ENCODE data around the gene PRTFDC1.
A peak's percentile ranks its signal among the peaks of the same experiment; 100 is the strongest.

The PRTFDC1 gene

GRCh38 chr10:24900888-24901685 lies 51.3 kb downstream of the PRTFDC1 start:
- peak; percentile 57 for DNase-seq

- DNase-seq: no peak
Observed at GRCh38 chr10:24899571-24899970, 52.8 kb downstream of the PRTFDC1 start.

GRCh38 chr10:24898501-24898900 lies 53.9 kb downstream of the PRTFDC1 start:
- no peak for DNase-seq

GRCh38 chr10:24897326-24897926 lies 55.0 kb downstream of the PRTFDC1 start:
- peak; percentile 24 for DNase-seq

- DNase-seq: peak; percentile 10
Observed at GRCh38 chr10:24894728-24895127, 57.7 kb downstream of the PRTFDC1 start.

GRCh38 chr10:24894309-24894708 lies 58.1 kb downstream of the PRTFDC1 start:
- no peak for DNase-seq

GRCh38 chr10:24893127-24893526 lies 59.3 kb downstream of the PRTFDC1 start:
- DNase-seq: no peak

- no peak for DNase-seq
Observed at GRCh38 chr10:24891823-24892222, 60.6 kb downstream of the PRTFDC1 start.

- DNase-seq: no peak
Observed at GRCh38 chr10:24889639-24890038, 62.8 kb downstream of the PRTFDC1 start.

- no peak for DNase-seq
Observed at GRCh38 chr10:24887855-24888231, 64.6 kb downstream of the PRTFDC1 start.

GRCh38 chr10:24886290-24886680 lies 66.1 kb downstream of the PRTFDC1 start:
- no peak for DNase-seq

- DNase-seq: no peak
Observed at GRCh38 chr10:24885551-24886289, 66.7 kb downstream of the PRTFDC1 start.

GRCh38 chr10:24884793-24885192 lies 67.6 kb downstream of the PRTFDC1 start:
- no peak for DNase-seq

GRCh38 chr10:24884316-24884715 lies 68.1 kb downstream of the PRTFDC1 start:
- DNase-seq: no peak

GRCh38 chr10:24883176-24883575 lies 69.2 kb downstream of the PRTFDC1 start:
- DNase-seq: no peak

GRCh38 chr10:24882047-24882698 lies 70.2 kb downstream of the PRTFDC1 start:
- peak; percentile 71 for DNase-seq

GRCh38 chr10:24879861-24880260 lies 72.5 kb downstream of the PRTFDC1 start:
- no peak for DNase-seq

- no peak for DNase-seq
Observed at GRCh38 chr10:24874133-24874532, 78.3 kb downstream of the PRTFDC1 start.

GRCh38 chr10:24873281-24873683 lies 79.1 kb downstream of the PRTFDC1 start:
- no peak for DNase-seq

GRCh38 chr10:24872790-24873182 lies 79.6 kb downstream of the PRTFDC1 start:
- no peak for DNase-seq

- DNase-seq: no peak
Observed at GRCh38 chr10:24872049-24872789, 80.2 kb downstream of the PRTFDC1 start.
